OCI-M2 (cell line): Measurements from ENCODE around the gene SSC5D.
"Not testable (repeated sequence)": the region's sequence is repeated elsewhere in the genome, so short reads cannot be mapped to it uniquely, and the experiment has no call there.

Experiments used
- DNase-seq: peaks from one replicate; lab custom pipeline; 2025; ENCODE audit not compliant: unreplicated experiment; lab: John Stamatoyannopoulos, UW

SSC5D gene

DNA sequence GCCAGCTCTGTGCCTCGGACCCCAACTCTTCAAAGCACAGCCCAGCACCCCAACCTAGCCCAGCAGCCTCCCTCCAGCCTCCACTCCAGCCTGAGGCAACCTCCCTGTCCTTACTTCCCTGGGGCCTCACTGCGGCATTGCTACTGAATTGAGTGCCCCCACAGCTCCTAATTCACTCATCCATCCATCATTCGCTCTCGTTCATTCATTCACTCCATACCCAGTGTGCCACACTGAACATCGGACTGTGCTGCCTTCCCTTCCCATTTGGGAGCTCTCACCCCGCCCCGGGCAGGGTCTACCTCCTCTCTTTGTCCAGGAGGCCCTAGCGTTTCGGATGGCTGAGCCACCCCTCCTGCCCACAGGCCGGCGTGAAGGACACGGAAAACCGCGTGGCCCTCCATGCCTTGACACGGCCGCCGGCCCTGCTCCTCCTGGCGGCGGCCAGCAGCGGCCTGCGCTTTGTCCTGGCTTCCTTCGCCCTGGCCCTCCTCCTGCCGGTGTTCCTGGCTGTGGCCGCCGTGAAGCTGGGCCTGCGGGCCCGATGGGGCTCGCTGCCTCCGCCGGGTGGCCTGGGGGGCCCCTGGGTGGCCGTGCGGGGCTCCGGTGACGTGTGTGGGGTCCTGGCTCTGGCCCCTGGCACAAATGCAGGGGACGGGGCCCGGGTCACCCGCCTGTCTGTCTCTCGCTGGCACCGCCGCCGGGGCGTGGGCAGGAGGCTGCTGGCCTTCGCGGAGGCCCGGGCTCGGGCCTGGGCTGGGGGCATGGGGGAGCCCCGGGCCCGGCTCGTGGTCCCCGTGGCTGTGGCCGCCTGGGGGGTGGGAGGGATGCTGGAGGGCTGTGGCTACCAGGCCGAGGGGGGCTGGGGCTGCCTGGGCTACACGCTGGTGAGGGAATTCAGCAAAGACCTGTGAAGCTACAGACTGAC lies 1.9 kb upstream of the SSC5D start:
- DNase-seq: no peak

DNA sequence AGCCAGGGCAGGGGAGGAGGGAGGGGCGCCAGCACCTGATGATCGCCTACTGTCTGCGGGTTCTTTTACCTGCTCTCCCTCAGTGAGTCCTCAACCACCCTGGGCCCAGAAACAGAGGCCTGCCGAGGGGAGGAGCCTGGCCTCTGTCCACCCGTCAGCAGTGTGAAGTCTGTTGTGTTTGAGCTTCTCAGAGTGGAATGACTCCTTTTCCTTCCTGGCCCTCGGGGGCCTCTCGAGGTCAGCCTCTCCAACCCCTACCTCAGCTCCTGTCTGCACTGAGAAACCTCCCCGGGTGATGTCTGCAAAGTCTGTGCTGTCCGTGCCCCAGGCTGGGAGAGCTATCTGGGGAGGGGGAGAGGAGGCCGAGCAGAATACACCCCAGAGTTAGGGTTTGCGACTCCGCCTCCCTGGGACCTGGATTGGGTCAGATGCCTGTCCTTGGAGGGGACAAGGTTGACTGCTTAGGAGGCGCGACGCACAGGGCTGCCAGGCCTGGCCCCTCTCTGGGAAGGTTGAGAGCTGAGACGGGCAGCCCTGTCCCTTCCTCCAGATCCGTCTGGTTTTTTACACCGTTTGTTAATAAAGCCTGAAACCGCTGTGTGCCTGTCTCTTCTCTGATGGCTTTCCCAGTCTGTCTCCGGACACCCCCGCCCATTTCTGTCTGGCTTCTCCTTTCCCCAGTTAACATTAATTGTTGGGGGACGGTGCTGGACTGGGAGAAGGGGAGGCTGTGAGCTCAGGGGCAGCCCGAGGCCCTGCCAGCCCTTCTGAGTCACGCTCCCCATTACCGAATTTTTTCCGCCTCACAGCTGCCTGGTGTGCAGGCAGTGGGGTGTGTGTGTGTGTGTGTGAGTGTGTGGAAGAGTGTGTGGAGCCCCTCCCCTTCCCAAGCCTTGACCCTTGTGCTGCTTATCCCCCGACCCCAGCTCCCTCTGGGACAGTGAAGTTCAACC lies 989 bp upstream of the SSC5D start:
- no peak for DNase-seq

GRCh38 chr19:55488986-55489710 lies 912 bp downstream of the SSC5D start:
- no peak for DNase-seq

DNA sequence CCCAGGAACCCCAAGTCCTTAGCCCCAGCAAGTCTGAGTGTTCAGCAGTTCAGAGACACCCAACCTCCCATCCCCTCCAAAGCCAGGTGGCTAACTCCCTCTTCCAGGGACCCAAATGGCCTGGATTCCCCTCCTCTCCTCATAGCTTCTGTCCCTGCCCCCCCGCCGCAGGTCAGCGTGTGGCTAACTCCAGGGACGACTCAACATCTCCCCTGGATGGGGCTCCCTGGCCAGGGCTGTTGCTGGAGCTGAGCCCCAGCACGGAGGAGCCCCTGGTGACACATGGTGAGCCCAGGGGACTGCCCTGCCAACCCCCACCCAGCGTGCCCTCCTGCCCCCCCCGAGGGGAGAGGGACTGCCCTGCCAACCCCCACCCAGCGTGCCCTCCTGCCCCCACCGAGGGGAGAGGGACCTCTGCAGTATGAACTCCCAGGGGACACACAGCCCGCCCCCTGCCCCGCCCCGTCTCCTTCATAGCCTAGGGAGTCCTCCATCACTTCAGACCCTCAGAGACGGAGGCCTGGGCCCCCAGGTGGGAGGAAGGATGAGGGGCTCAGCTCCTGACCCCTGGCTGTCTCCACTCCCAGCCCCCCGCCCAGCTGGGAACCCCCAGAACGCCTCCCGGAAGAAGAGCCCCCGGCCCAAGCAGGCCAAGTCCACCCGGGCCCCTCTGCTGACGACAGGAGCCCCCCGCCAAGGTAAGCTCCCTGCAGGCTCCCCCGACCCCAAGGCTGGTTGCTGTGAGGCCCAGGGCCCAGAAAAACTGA lies 1.7 kb downstream of the SSC5D start:
- no peak for DNase-seq

DNA sequence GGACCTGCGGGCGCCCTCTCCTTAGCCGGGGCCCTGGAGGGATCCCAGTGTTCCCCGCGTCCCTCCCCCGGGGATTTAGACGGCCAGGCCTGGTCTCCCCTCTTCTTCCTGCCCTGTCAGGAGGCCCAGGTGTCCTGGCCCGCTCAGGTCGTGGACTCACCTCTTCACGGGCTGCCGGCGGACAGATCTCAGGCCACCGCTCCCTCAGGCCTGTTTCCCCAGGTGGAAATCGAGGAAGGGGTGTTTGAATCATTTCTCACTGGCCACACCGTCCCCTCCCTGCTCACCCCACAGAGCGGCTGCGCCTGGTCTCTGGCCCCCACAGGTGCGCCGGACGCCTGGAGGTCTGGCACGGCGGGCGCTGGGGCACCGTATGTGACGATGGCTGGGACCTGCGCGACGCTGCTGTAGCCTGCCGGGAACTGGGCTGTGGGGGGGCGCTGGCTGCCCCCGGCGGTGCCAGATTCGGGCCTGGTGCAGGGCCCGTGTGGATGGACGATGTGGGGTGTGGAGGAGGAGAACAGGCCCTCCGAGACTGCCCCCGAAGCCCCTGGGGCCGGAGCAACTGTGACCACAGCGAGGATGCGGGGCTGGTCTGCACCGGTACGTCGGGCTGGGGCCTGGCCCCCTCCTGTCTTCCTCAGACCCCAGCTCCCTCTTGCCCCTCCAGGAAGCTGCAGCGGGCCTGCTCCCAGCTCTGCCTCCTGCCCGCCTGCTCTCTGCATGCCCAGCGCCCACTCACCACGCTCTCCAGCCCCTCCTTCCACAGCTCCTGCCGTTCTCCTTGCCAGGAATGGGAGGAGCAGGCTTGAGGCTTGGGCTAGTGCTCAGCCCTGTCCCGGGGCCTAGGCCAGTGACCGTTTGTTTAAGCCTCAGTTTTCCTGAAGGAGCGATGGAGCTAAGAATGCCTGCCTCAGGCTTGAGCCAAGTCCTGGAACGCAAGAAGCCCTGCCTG lies 2.5 kb downstream of the SSC5D start:
- no peak for DNase-seq

DNA sequence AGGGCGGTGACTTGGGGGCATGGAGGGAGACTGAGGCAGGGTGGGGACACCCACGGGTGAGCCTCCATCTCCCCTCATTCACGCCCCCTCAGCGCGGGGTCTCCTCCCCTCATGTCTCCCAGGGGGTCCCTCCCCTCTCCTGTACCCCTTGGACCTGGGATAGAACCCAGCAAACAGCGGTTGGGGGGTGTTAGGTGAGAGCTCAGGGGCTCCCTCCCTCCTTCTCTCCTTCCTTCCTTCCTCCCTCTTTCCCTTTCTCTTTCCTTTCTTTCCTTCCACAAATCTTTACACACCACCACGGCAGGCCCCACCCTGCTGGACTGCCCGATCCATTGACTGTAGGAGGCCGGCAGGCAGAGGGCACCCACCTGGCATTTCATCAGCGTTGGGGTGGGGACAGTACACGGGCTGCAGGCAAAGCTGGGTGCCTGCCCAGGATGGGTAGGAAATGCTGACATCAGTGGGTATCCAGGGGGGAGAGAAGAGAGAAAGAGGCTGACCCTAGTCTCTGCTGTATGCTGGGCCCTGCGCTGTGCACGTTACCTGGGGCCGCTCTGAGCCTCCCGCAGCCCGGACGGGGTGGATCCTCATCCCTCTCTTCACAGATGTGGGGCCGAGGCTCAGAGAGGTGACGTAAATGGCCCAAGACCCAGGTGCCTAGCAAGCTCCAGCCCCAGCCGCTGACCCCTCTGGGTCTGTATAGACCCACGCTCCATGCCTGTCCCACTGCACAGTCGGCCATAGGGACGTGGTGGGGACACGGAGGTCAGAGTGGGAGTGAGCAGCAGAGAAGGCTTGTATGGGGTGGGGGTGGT lies 3.5 kb downstream of the SSC5D start:
- no peak for DNase-seq

- no peak for DNase-seq
Observed at GRCh38 chr19:55492362-55492944, 4.2 kb downstream of the SSC5D start.

GRCh38 chr19:55493052-55493644 lies 4.9 kb downstream of the SSC5D start:
- no peak for DNase-seq

GRCh38 chr19:55493645-55494171 lies 5.5 kb downstream of the SSC5D start:
- DNase-seq: no peak

- no peak for DNase-seq
Observed at GRCh38 chr19:55494172-55494761, 6.0 kb downstream of the SSC5D start.

DNA sequence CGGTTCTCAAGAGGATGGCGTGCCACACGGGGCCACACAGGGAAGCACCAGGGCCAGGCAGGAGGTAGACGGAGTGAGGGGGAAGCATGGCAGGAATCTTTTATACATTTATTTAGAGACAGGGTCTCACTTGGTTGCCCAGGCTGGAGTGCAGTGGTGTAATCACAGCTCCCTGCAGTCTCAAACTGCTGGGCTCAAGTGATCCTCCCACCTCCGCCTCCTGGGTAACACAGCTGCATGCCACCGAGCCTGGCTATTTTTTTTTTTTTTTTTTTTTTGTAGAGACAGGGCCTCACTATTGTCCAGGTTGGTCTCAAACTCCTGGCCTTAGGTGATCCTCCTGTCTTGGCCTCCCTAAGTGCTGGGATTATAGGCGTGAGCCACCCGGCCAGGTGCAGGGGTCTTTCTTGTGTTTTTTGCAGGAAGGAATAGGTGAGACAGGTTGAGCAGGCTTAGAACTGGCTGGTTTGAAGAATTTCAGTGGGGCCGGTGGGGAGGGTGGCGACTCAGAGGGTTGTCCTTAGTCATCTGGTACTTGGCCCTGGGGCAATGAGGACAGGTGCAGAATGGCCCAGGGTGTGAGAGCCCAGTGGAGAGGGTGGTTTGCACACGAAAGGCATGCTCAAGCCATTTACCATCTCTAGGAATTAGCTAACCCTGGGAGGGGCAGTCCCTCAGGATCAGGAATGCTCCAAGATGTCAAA lies 7.6 kb downstream of the SSC5D start:
- no peak for DNase-seq

DNA sequence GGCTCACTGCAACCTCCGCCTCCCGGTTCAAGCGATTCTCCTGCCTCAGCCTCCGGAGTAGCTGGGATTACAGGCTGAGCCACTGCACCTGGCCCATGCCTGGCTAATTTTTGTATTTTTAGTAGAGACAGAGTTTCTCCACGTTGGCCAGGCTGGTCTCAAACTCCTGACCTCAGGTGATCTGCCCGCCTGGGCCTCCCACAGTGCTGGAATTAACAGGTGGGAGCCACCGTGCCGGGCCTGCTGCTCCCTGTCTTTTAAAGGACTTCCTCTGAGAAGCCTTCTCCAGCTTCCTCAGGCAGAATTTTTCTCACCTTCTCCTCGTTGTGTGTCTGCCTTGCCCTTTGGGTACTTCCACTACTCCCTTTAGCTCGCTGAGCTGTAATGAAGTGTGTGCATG lies 8.6 kb downstream of the SSC5D start:
- DNase-seq: not testable (repeated sequence)

GRCh38 chr19:55497763-55498162 lies 9.5 kb downstream of the SSC5D start:
- DNase-seq: no peak

- no peak for DNase-seq
Observed at GRCh38 chr19:55498246-55498840, 10.1 kb downstream of the SSC5D start.

- no peak for DNase-seq
Observed at GRCh38 chr19:55500368-55500952, 12.2 kb downstream of the SSC5D start.
